Lower leg skin (tissue), 3 donors: ENCODE results near the gene COMMD9.

Experiments
- CTCF ChIP-seq, 3 donors: fragments of 450-650 bp; IDR thresholded peaks; one replicate each; pipeline ENCODE4 v1.5.1; 2016; ENCODE audit warnings: antibody characterized with exemption in 3 of 3, mild to moderate bottlenecking in 3 of 3, moderate library complexity in 2 of 3
- POLR2A ChIP-seq, 2 donors: fragments of 450-650 bp; IDR thresholded peaks; one replicate each; pipeline ENCODE4 v1.6.1; 2016 to 2017; ENCODE audit warnings: antibody characterized with exemption in 2 of 2, mild to moderate bottlenecking in 1 of 2, moderate library complexity in 1 of 2

- TF ChIP-seq CTCF (IDR thresholded peaks at IDR 0.05), result no peak
- TF ChIP-seq POLR2A (IDR thresholded peaks at IDR 0.05), result no peak
These were observed 60.0 kb downstream of the COMMD9 start for GRCh38 chr11:36229091-36229705.
